B cell (primary cell): Measurements from ENCODE around the gene ZFYVE16. TPM values are rescaled to one million over a fixed set of nuclear protein-coding genes. Genes with fewer than 3 reads are reported as not detected.

ENCODE experiments used
- ATAC-seq: fragments of 200-7000 bp; cut with Tn5 transposase; one replicate; pipeline ENCODE4 v1.10.0; 2021; ENCODE audit warnings: low read depth, mild to moderate bottlenecking, moderate number of reproducible peaks, moderate library complexity
- CTCF ChIA-PET: fragments of 350-600 bp; sonication (Branson Sonifier 250); formaldehyde crosslinking; loops from one replicate; lab custom pipeline; 2021; ENCODE audit warnings: antibody characterized with exemption, inconsistent platforms; lab: Charles Lee
- POLR2A ChIA-PET: fragments of 350-600 bp; sonication (Branson Sonifier 250); formaldehyde crosslinking; loops from one replicate; lab custom pipeline; 2021; ENCODE audit warnings: antibody characterized with exemption; lab: Charles Lee
- DNase-seq: peaks from one replicate; pipeline ENCODE4 v3.0.0; 2013
- H2AFZ ChIP-seq: 2 replicates; pipeline ENCODE4 v1.6.1; 2012; ENCODE audit warnings: mild to moderate bottlenecking, low read depth, low read length; ENCODE audit not compliant: insufficient read depth, poor library complexity, severe bottlenecking
- H3K27ac ChIP-seq, 2 donors: 1 replicate in 1 of 2; 2 replicates in 1 of 2; pipeline ENCODE4 v1.5.1; 2012 to 2013; ENCODE audit warnings: low read length in 2 of 2, mild to moderate bottlenecking in 2 of 2, moderate library complexity in 1 of 2
- H3K27me3 ChIP-seq, 4 experiments: fragments of 200-600 bp in 1 of 4; sonication (generic) in 1 of 4; replicated peaks in 1 of 4; 1 replicate in 2 of 4; 2 replicates in 2 of 4; pipeline versions ENCODE4 v1.6.1 to v1.7.0; 2013 to 2016; ENCODE audit warnings: low read length in 3 of 4, mild to moderate bottlenecking in 2 of 4, mixed read lengths in 1 of 4, moderate library complexity in 1 of 4; ENCODE audit not compliant: insufficient read depth in 4 of 4, control insufficient read depth in 3 of 4; ENCODE audit errors: control extremely low read depth in 1 of 4
- H3K36me3 ChIP-seq, 2 experiments: replicated peaks in 1 of 2; 1 replicate in 1 of 2; 2 replicates in 1 of 2; pipeline versions ENCODE4 v1.6.1 to v1.7.1; 2013; ENCODE audit warnings: low read length in 1 of 2; ENCODE audit not compliant: insufficient read depth in 2 of 2, control insufficient read depth in 1 of 2; ENCODE audit errors: control extremely low read depth in 1 of 2, extremely low read depth in 1 of 2
- H3K4me1 ChIP-seq, 2 donors: fragments of 200-600 bp in 1 of 2; sonication (generic) in 1 of 2; 1 replicate in 1 of 2; 2 replicates in 1 of 2; pipeline versions ENCODE4 v1.5.1 to v1.6.1; 2013 to 2017; ENCODE audit warnings: low read length in 2 of 2; ENCODE audit not compliant: control insufficient read depth in 2 of 2, insufficient read depth in 2 of 2
- H3K4me2 ChIP-seq: replicated peaks from 2 replicates; pipeline ENCODE3; 2012; ENCODE audit warnings: mild to moderate bottlenecking, low read depth, low read length; ENCODE audit not compliant: poor library complexity, severe bottlenecking
- H3K4me3 ChIP-seq, 5 experiments: fragments of 200-600 bp in 1 of 5; sonication (generic) in 1 of 5; 1 replicate in 3 of 5; 2 replicates in 2 of 5; pipeline versions ENCODE4 v1.5.1 to v1.7.0; 2011 to 2016; ENCODE audit warnings: low read length in 4 of 5, mild to moderate bottlenecking in 4 of 5, low read depth in 2 of 5, control low read depth in 1 of 5, moderate library complexity in 1 of 5; ENCODE audit not compliant: insufficient read depth in 1 of 5; ENCODE audit errors: control extremely low read depth in 1 of 5, extremely low read depth in 1 of 5
- H3K79me2 ChIP-seq: fragments of 200-600 bp; sonication (generic); one replicate; pipeline ENCODE4 v1.6.0; 2016; ENCODE audit warnings: low read length; ENCODE audit not compliant: control insufficient read depth, insufficient read depth
- H3K9ac ChIP-seq: fragments of 200-600 bp; sonication (generic); 2 replicates; pipeline ENCODE4 v1.6.1; 2017; ENCODE audit warnings: mild to moderate bottlenecking, low read length, moderate library complexity
- H3K9me3 ChIP-seq, 3 donors: one replicate each; pipeline versions ENCODE4 v1.6.1 to v1.7.1; 2013; ENCODE audit warnings: low read length in 2 of 3; ENCODE audit not compliant: control insufficient read depth in 2 of 3, insufficient read depth in 1 of 3; ENCODE audit errors: control extremely low read depth in 1 of 3
- H4K20me1 ChIP-seq: 2 replicates; pipeline ENCODE4 v1.6.0; 2012; ENCODE audit warnings: mild to moderate bottlenecking, low read length; ENCODE audit not compliant: insufficient read depth, control insufficient read depth, poor library complexity, severe bottlenecking
- H3K27ac Mint-ChIP-seq: one replicate; pipeline ENCODE4 v1.8.0; 2021; ENCODE audit warnings: mixed read lengths
- H3K27me3 Mint-ChIP-seq: one replicate; pipeline ENCODE4 v1.8.0; 2021; ENCODE audit warnings: mixed read lengths
- H3K4me1 Mint-ChIP-seq: one replicate; pipeline ENCODE4 v1.8.0; 2021; ENCODE audit warnings: mixed read lengths
- H3K4me3 Mint-ChIP-seq: one replicate; pipeline ENCODE4 v1.8.0; 2021; ENCODE audit warnings: mixed read lengths
- H3K9me3 Mint-ChIP-seq: one replicate; pipeline ENCODE4 v1.8.0; 2022; ENCODE audit warnings: mixed read lengths; ENCODE audit not compliant: insufficient read depth
- CTCF ChIP-seq: fragments of 200-600 bp; IDR thresholded peaks from one replicate; pipeline ENCODE4 v1.8.0; 2022; ENCODE audit warnings: antibody characterized with exemption, mild to moderate bottlenecking
- EZH2 ChIP-seq: IDR thresholded peaks from 2 replicates; pipeline ENCODE4 v1.6.1; 2012; ENCODE audit warnings: borderline replicate concordance, low read depth, mild to moderate bottlenecking, moderate library complexity, low read length; ENCODE audit not compliant: insufficient read depth, poor library complexity, severe bottlenecking
- WGBS: methylation state at CpG from one replicate; pipeline ENCODE4 v1.1.5; 2013; ENCODE audit warnings: missing lambda C conversion rate; ENCODE audit not compliant: insufficient coverage; 5-methylcytosine and 5-hydroxymethylcytosine counted together
- intact Hi-C: fragments of 100-400 bp; cut with micrococcal nuclease; formaldehyde crosslinking; loops from one replicate; pipeline ENCODE4 v1.10.0; 2022
- polyA plus RNA-seq: library from polyadenylated mRNA; depleted of rRNA; stranded (reverse); fragments of >200 nt; gene quantifications from 2 replicates; pipeline ENCODE4 v1.2.3, GENCODE V29; 2012
- small RNA-seq: library from RNA; depleted of rRNA; stranded (forward); fragments of <200 nt; gene quantifications from one replicate; pipeline ENCODE3, GENCODE V24; 2012; ENCODE audit warnings: low replicate concordance, low read depth; ENCODE audit not compliant: insufficient read length
- total RNA-seq, 2 donors: library from RNA; stranded (reverse); fragments of 120-200 nt in 1 of 2; gene quantifications; 1 replicate in 1 of 2; 2 replicates in 1 of 2; pipeline versions ENCODE4 v1.2.3 to v1.2.4, GENCODE V29; 2013 to 2022

Gene ZFYVE16
- total and polyA plus RNA-seq, 2 donors (not counting 1 experiment from before 2014, with no cell fraction given), result 4.7 to 38.3 TPM

- CTCF ChIA-PET, result no interaction called here
- Histone ChIP-seq H3K9me3 (no peaks in the 10 kb centered on the region), H2AFZ (no peak overlapping the region), H3K27ac (no peak overlapping the region), H3K9ac (no peak overlapping the region), H3K4me2 (no peak overlapping the region), H3K79me2 (no peaks in the 10 kb centered on the region), H3K36me3 (no peaks in the 10 kb centered on the region), H3K4me1 (no peaks in the 10 kb centered on the region), H4K20me1 (no peaks in the 10 kb centered on the region), H3K4me3 (no peak overlapping the region), H3K27me3 (no peaks in the 10 kb centered on the region)
- Mint-ChIP-seq H3K9me3 (no peaks in the 10 kb centered on the region), H3K4me3 (no peak overlapping the region), H3K27me3 (peaks cover 7% of the 10 kb centered on the region), H3K4me1 (no peaks in the 10 kb centered on the region), H3K27ac (no peak overlapping the region)
- WGBS, result no CpG with 5 or more reads among the region's 4 CpGs
- intact Hi-C loops, result no loop called here
- TF ChIP-seq CTCF (no peak), EZH2 (no peak)
- ATAC-seq, result no peak
- no peak for DNase-seq
- POLR2A ChIA-PET, result no interaction called here
Observed at GRCh38 chr5:80509362-80509761, 101.5 kb downstream of the ZFYVE16 start.

DNA sequence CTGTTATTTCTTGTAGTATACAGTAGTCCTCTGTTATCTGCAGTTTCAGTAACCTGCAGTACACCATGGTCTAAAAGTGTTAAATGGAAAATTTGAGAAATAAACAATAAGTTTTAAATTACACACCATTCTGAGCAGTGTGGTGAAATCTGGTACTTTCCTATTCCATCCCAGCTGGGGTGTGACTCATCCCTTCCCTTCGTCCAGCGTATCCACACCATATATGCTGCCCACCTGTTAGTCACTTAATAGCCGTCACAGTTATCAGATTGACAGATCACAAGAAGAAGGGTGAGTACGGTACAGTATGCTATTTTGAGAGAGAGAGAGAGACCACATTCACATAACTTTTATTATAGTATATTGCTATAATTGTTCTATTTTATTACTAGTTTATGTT is 109.0 kb downstream of the ZFYVE16 start:
- no peaks in the 10 kb centered on the region for H3K9me3 Mint-ChIP-seq
- no peaks in the 10 kb centered on the region for H3K4me1 ChIP-seq
- no CpG with 5 or more reads among the region's 4 CpGs for WGBS
- no peaks in the 10 kb centered on the region for H3K4me1 Mint-ChIP-seq
- TF ChIP-seq EZH2 (no peak), CTCF (no peak)
- intact Hi-C loops, result no loop called here
- H3K9ac ChIP-seq, result no peak overlapping the region
- POLR2A ChIA-PET, result no interaction called here
- no peaks in the 10 kb centered on the region for H3K27me3 ChIP-seq
- no peak overlapping the region for H3K27ac ChIP-seq
- no peak for ATAC-seq
- H3K4me3 Mint-ChIP-seq, result no peak overlapping the region
- no peak overlapping the region for H3K27ac Mint-ChIP-seq
- H2AFZ ChIP-seq, result no peak overlapping the region
- H3K27me3 Mint-ChIP-seq, result peaks cover 6% of the 10 kb centered on the region
- no peak overlapping the region for H3K4me2 ChIP-seq
- no peaks in the 10 kb centered on the region for H4K20me1 ChIP-seq
- no peaks in the 10 kb centered on the region for H3K9me3 ChIP-seq
- H3K36me3 ChIP-seq, result no peaks in the 10 kb centered on the region
- no peak for DNase-seq
- H3K79me2 ChIP-seq, result no peaks in the 10 kb centered on the region
- CTCF ChIA-PET, result no interaction called here
- no peak overlapping the region for H3K4me3 ChIP-seq

Small RNA genes lying within 50 kb of the gene (small RNA-seq; reads per million reads assigned to genes)
- gene RNU6-211P, result not detected

Other genes starting within 250 kb of the ZFYVE16 start
- gene SERINC5, start 152.0 kb upstream of the ZFYVE16 start, total RNA-seq, result 9.5 and 11.4 TPM in 2 replicates
- gene SERINC5, start 152.0 kb upstream of the ZFYVE16 start, polyA plus RNA-seq, result 2.4 and 3.7 TPM in 2 replicates
- not detected in 2 replicates for gene SPZ1, start 88.1 kb upstream of the ZFYVE16 start, total RNA-seq
- not detected in 2 replicates for gene SPZ1, start 88.1 kb upstream of the ZFYVE16 start, polyA plus RNA-seq
- gene FAM151B, start 80.0 kb downstream of the ZFYVE16 start, total RNA-seq, result 1.1 TPM in 1 of 2 replicates, not detected in the other
- gene FAM151B, start 80.0 kb downstream of the ZFYVE16 start, polyA plus RNA-seq, result not detected in 2 replicates
- gene ANKRD34B, start 162.2 kb downstream of the ZFYVE16 start, total RNA-seq, result not detected in 2 replicates
- not detected in 2 replicates for gene ANKRD34B, start 162.2 kb downstream of the ZFYVE16 start, polyA plus RNA-seq
- 24.5 and 26.3 TPM in 2 replicates for gene MSH3, start 246.6 kb downstream of the ZFYVE16 start, total RNA-seq
- gene MSH3, start 246.6 kb downstream of the ZFYVE16 start, polyA plus RNA-seq, result 3.5 and 4.5 TPM in 2 replicates
- 12.0 and 12.6 TPM in 2 replicates for gene DHFR, start 246.9 kb downstream of the ZFYVE16 start, total RNA-seq
- 7.3 and 8.5 TPM in 2 replicates for gene DHFR, start 246.9 kb downstream of the ZFYVE16 start, polyA plus RNA-seq